HG02623 (cell line): Measurements from ENCODE around the gene ANO10.
"Not testable (repeated sequence)": the region's sequence is repeated elsewhere in the genome, so short reads cannot be mapped to it uniquely, and the experiment has no call there.

Experiments
- ATAC-seq: cut with Tn5 transposase; IDR thresholded peaks from one replicate; pipeline ENCODE4 v1.9.1; 2021; ENCODE audit warnings: moderate library complexity; ENCODE audit not compliant: unreplicated experiment

Gene ANO10

GRCh38 chr3:43629741-43630140, 7.9 kb upstream of the ANO10 start:
- no peak for ATAC-seq

- no peak for ATAC-seq
Observed at GRCh38 chr3:43629257-43629656, 7.4 kb upstream of the ANO10 start.

- ATAC-seq: no peak
Observed at GRCh38 chr3:43627360-43627759, 5.5 kb upstream of the ANO10 start.

- ATAC-seq: no peak
Observed at GRCh38 chr3:43624619-43625305, 3.0 kb upstream of the ANO10 start.

- no peak for ATAC-seq
Observed at GRCh38 chr3:43620831-43621655, 768 bp downstream of the ANO10 start.

- no peak for ATAC-seq
Observed at GRCh38 chr3:43619588-43619987, 2.2 kb downstream of the ANO10 start.

- ATAC-seq: no peak
Observed at GRCh38 chr3:43618142-43618541, 3.7 kb downstream of the ANO10 start.

- ATAC-seq: no peak
Observed at GRCh38 chr3:43616034-43616433, 5.8 kb downstream of the ANO10 start.

GRCh38 chr3:43615133-43615532, 6.7 kb downstream of the ANO10 start:
- ATAC-seq: no peak

- ATAC-seq: no peak
Observed at GRCh38 chr3:43613976-43614375, 7.8 kb downstream of the ANO10 start.

- no peak for ATAC-seq
Observed at GRCh38 chr3:43612419-43612818, 9.4 kb downstream of the ANO10 start.

GRCh38 chr3:43609406-43609805, 12.4 kb downstream of the ANO10 start:
- no peak for ATAC-seq

- no peak for ATAC-seq
Observed at GRCh38 chr3:43608751-43609150, 13.1 kb downstream of the ANO10 start.

GRCh38 chr3:43606284-43606683, 15.5 kb downstream of the ANO10 start:
- no peak for ATAC-seq

- ATAC-seq: not testable (repeated sequence)
Observed at GRCh38 chr3:43599959-43600358, 21.9 kb downstream of the ANO10 start.

GRCh38 chr3:43597961-43598360, 23.9 kb downstream of the ANO10 start:
- no peak for ATAC-seq

GRCh38 chr3:43596178-43596577, 25.6 kb downstream of the ANO10 start:
- not testable (repeated sequence) for ATAC-seq

- not testable (repeated sequence) for ATAC-seq
Observed at GRCh38 chr3:43595280-43595679, 26.5 kb downstream of the ANO10 start.

GRCh38 chr3:43593588-43593987, 28.2 kb downstream of the ANO10 start:
- ATAC-seq: not testable (repeated sequence)

- not testable (repeated sequence) for ATAC-seq
Observed at GRCh38 chr3:43591866-43592265, 29.9 kb downstream of the ANO10 start.

GRCh38 chr3:43587303-43587702, 34.5 kb downstream of the ANO10 start:
- ATAC-seq: no peak
